Stimulated activated CD4-positive, alpha-beta T cell treated with anti-CD3 and anti-CD28 coated beads, TNF-alpha, amount 100 ng/mL, for 48 hours (primary cell): ENCODE results near the gene GPR132.
A peak's percentile ranks its signal among the peaks of the same experiment; 100 is the strongest.
"Not testable (repeated sequence)": the region's sequence is repeated elsewhere in the genome, so short reads cannot be mapped to it uniquely, and the experiment has no call there.

ENCODE experiments used
- DNase-seq, 3 donors: peaks; one replicate each; pipeline ENCODE4 v3.0.0-alpha.2; 2020; ENCODE audit warnings: low read depth in 3 of 3

Gene GPR132

DNA sequence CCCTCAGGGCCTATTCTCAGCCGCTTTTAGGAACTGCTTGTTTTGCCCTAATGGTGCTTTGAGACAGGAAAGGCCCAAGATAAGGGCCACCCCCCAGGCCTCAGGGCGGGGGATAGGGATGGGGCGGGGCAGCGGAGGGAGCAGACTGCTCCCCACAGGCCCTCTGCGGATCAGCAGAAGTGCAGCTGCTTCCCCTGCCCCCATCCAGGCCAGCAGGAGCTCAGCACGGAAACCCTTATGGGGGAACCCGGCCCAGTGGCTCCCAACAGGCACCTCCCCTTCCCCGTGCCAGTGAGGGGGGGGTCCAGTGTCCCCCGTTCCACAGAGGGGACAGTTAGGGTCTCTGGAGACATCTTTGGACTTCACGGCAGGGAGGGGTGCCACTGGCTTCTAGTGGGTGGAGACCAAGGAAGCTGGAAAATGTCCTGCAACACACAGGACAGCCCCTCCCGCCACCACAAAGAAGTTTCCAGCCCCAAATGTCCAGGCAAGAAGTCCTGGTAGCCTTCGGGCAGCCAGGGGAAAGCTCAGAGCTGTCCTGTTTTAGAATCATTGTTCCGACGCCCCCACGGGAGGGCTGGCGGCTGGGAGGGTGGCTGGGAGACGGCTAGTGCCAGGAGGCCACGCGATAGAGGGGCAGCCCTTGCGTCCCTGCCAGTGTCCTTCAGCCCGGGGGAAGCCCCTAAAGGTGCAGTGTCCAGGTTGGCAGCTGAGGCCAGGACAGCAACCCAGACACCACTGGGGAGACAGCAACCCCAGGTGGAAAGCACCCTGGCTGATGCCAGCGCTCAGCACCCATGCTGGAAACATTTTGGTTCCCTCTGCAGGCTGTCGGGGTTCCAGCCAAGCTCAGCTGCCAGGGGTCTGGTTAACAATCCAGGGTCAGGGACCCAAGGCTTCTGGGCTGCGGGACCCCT is 10.4 kb upstream of the GPR132 start:
- DNase-seq: no peak

DNA sequence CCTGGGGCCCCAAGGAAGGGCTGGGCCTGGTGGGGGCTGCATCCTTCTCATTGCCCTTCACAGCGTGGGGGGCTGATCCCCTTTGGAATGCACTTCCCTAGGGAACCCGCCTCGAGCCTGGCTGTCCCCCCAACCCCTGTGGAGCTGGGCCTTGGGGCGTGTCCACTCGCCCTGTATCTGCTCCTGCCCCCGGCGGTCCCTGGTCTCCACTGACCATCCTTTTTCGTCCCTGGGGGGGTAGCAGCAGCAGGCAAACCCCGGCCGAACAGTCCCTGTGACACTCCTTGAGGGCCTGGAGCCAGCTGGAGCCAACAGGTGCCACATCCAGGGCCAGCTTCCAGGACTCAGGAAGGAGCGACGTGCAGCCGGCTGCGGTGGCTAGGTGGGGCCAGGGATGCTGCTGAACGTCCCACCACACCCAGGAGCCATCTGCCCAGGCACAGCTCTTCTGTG is 9.4 kb upstream of the GPR132 start:
- no peak for DNase-seq

DNA sequence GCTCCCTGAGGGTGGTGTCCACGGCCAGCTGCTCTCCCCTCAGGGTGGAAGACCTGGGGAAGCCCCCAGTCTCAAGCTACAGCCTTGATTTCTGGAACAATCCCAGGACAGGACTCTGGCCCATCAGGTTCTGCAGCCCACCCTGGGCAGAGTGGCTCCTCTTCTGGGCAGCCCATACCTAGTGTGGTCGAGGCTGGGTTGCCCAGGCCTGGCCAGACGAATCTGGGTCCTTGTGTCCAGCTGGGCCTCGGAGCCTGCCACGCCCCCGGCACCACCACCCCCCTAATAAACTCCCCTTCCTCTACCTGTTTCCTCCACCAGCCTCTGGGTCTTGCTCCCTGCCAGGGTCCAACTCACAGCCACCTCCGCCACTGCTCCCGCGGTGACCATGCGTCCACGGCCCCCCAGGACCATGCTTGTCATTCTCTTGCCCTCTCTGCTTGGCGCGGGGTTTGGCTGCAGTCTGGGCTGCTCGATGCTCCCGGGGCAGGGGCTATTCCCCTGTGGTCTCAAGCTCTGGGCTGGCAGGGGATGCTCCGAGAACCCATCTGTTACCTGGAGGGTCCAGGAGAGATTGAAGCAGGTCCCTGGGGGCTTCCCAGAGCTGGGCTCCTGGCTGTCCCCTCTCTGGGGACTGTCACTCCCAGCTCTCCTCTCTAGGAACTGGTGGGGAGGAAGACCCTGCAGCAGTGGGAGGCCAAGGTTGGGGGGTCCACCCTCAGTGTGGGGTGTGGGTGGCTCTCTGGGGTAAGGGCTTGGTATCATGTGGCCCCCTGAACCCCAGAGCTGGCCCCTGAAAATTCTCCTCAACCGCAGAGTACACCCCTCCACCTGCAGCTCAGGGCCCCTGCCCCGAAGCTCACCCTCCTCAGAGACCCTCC is 8.7 kb upstream of the GPR132 start:
- DNase-seq: no peak

DNA sequence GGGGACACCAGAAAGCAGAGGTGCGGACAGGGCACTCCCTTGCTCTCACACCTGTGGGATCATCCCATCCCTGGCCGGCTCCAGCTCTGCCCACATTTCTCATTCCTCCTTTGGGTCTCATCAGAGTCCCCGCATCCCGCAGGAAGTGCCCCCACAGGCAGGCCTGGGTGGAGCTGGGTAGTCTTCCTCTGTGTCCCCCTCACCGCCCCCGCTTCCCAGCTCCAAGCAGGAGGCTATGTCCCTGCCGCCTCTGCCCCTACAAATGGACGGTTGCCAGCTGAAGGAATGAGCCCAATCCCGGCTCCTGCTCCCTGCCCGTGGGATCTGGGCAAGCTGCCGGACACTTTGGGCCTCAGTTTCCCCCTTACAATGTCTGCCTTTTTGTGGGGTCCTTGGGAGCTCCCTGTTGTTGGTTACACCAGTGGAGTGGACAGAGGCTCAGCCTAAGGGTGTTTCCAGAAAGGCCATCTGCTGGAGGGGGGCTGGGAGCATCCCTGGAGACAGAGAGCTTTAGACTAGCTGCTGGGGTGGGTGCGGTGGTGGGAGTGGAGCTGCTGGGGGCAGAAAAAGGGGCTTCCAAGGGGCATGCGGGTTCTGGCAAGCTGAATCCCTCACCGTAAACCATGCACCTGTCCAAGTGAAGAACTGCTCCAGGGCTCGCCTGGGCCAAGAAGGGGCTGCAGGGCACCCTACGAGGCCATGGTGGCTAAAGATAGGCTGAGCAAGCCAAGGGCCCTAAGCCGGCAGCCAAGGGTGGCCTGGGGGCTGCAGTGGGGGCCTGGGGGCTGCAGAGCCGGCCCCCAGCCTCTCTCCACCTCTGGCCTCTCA is 7.9 kb upstream of the GPR132 start:
- no peak for DNase-seq

DNA sequence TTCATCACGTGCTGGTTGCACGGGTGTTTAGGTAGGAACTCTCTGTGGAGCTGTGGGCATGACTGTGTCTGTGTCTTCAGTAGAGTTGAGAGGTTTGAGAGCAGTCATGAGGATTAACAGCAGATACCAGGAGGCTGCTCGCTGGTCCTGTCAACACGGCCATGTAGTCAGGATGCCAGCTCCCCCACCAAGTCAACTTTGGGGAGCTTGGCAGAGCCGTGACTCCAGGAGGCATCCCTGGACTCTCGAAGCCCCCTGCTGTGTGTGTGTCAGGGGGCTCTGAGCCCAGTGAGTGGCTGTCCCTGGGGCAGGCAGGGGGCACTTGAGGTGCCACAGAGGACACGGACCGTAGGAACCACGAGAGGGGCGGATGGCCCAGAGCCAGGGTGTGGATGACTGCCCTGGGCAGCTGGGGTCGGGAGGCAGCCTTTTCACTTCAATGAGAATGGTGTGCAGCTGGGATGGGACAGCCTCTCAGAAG is 7.2 kb upstream of the GPR132 start:
- DNase-seq: no peak

DNA sequence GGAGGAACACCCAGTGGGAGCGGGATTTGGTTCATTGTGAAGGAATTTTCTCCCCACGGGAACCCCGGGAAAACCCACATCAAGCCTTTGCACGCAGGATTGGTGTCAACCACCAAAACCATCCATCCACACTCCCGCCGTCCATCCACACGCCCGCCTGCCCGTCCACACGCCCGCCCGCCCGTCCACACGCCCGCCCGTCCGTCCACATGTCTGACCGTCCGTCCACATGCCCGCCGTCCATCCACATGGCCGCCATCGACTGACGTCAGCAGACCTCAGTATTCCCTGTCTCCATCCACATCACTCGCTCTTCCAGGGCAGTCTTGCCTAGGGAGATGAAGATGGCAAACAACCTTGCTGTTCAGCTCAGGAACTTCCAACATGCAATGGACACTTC is 6.7 kb upstream of the GPR132 start:
- no peak for DNase-seq

DNA sequence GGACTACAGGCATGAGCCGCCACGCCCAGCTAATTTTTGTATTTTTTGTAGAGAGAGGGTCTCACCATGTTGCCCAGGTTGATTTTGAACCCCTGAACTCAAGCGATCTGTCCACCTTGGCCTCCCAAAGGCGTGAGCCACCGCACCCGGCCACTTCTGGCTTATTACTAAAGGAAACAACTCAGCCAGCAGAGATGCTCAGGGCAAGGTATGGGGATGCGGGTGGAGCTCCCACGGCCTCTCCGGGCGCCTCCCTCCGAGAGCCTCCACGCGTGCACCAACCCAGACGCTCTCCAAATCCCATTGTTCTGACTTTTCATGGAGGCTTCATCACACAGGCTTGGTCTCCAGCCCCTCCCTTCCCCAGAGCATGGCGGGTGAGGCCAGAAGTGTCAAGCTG is 6.1 kb upstream of the GPR132 start:
- DNase-seq: no peak

DNA sequence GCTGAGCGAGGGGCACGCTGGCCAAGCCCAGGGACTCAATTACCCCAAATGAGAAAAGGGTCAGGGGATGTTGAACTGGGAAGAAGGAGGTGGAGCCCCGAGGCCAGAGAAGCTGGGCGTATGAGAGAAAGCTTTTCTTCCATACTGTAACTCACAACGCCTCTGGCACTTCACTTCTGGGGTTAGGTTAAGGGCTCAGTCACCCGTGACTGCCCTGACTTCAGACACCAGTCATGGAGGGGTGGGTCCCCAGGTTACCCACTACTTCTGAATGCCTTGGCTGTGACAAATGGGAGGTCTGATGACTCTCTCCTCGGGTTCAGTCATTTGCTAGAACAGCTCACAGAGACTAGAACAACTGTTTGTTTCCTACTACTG is 5.5 kb upstream of the GPR132 start:
- no peak for DNase-seq

DNA sequence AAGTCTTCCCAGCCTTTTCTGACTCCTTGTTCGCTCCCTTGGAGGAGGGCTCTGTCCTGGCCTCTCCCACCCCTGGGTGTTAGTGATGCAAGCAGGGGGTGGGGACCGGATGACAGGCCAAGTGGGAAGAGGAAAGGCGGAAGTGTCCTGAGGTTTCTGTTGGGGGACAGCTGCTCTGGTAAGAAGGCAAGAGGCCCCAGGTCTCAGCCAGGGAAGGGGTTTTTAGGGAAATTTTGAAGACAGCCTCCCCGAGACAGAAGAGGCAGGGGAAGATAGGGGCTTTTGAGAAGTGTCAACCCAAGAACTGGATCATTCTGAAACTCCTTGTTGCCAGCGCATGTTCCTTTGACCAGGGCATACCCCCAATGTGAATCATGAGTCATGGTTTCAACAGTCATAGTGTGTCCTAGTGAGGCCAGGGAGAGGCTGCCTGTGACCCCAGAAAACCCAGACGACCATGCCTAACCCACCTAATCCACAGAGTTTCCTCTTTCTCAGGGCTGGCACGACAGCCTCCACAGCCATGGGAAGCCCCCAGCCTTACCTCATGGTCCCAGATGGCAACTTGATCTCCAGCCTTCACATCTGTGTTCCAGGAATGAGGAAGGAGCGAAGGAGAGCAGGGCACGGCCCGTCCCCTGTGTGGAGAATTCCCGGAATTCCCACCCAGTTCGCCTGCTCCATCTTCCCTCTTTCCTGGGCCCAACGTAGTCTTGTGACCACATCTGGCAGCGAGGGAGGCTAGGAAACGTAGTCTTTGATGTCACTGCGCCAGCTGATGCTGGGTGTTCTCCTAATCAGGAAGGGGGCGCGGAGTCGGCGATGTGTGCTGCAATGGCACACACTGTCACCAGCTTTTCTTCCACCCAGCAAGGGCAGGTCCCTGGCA is 4.9 kb upstream of the GPR132 start:
- DNase-seq: no peak

DNA sequence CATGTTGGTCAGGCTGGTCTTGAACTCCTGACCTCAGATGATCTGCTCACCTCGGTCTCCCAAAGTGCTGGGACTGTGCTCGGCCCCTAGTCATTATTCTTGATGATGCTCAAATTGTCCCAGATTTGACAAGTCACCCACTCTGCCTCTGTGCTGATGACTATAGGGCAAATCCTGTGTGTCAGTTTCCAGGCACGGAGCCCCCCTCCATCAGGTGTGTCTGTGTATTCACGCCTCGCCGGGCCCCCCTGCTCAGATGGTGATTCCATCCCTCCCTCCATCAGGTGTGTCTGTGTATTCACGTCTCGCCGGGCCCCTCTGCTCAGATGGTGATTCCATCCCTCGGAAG is 4.3 kb upstream of the GPR132 start:
- DNase-seq: no peak

DNA sequence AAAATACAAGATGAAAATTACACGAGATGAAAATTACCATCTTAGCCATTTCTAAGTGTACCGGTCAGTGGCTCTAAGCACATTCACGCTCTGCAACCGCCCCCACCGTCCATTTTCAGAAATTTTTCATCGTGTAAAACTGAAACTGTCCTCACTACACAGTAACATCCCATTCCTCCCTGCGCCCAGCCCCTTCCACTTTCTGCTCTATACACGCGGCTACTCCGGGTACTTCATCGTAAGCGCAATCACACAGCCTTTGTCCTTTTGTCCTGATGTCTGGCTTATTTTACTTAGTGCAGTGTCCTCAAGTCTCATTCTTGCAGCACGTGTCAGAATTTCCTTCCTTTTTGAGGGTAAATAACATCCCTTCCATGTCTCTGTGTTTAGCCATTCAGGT is 3.6 kb upstream of the GPR132 start:
- no peak for DNase-seq

DNA sequence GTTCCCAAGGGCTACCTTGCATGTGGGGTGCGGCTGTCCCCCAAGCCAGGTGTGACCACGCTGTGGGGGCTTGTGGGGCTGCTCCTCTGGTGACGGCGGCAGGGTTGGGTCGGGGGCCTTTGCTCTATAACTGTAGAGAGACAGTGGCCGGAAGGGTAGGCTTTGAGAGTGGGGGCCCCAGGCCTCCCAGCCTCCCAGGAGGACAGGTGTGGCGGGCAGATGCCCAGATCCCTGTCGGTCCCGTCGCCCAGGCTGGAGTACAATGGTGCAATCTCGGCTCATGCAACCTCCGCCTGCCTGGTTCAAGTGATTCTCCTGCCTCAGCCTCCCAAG is 2.7 kb upstream of the GPR132 start:
- DNase-seq: no peak

DNA sequence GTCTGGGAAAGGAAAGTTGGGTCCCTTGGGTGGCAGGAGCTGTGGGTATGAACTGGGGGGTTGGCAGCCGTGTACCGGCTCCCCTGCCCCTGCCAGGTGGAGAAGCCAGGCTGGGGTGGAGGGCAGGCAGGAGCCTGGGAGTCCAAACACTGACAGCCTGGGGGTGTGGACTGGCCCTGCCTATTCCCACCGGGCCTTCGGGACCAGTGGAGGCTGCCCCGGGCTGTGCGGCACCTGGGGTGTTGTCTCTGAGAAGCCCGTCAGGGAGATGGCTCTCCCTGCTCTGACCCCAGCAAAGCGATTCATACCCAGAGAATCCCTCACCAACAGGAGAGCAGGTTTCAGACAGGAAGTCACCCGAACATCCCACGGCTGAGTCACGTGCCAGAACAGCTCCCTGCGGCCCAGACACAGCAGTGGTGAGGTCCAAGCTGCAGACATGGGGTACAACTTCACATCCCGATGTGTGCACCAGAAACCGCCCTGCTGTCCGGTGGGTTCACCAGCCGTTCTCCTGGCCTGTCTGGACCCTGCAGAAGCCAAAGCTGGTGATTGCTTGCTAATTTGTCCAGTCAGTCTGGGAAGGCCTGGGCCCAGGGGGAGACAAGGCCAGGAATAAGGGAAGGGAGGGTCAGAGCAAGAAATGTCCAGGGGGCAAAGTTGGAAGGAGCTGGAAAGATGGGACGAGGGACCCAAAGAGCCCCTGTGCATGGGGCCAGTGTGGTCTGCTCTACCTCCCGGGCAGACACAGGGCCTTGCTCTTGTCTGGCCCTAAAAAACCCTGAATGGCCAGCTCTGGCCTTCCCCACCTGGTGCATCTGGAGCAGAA is 2.1 kb upstream of the GPR132 start:
- DNase-seq: peak in 1 of 3 donors; percentile 65

DNA sequence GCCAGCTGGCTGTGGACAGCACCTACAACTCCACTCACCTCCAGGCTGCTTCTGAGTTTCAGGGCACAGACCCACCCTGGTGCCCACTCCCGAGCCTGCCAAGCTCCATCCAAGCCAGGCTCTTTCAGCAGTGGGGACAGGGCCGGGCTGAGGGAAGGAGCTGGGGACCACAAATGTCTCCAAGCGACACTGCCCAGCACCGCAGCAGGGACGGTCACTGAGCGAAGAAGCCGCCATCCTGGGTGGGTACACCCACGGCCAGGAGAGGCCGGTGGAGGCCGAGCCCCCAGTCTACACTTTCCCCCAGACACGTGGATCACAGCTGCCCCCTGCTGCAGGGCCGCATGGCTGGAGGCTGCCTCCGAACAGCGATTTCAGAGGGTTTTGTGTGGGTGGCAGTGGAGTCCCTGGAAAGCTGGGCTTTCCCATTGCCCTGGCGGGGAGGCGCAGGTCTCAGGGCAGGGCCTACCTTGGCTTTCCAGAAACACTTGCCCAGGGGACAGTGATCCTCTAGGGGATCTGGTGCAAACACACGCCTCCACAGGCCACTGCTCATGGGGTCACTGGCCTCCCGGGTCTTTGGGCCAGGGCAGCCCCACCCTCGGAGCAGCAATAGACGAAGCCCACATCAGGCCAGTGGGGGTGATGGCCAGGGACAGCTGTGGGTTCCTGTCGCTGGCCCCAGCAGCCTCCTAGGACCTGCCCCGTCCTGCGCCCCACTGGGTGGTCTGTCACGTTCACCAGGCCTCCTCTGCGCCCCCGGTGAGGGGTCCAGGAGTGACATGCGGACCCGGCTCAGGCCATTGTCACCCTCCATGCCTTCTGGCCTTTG is 1.2 kb upstream of the GPR132 start:
- no peak for DNase-seq

DNA sequence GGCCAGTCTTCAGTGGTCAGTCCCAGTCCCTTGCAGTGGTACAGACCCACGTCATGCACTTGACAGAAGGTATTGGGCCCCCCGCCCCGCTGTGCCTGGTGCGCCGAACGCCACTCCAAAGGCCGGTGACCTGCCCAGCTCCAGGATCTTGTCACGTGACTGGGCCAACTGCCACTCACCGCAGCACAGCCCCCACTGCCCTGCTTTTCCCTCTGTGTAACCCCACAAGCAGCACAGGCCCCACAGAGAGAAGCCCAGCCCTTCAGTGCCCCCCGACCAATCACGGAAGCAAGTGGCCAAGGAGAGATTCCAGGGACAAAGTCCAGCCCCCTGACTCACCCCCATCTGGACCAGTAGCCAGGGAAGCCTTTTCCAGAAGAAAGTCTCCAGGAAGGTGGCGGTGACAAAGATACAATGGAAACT is 498 bp downstream of the GPR132 start:
- DNase-seq: no peak

DNA sequence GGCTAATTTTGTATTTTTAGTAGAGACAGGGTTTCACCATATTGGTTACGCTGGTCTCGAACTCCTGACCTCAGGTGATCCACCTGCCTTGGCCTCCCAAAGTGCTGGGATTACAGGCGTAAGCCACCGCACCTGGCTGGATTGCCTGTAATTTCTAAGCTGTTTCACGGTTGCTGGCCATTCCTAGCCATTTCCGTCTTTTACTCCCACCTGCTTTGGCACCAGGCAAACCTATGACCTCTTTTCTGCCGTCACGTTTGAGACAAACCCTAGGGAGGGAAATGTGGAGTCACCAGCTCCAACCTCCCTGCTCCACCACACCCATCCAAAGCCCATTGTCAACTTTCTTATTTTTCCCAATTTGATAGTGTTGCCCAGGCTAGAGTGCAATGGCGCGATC is 1.2 kb downstream of the GPR132 start:
- DNase-seq: no peak

DNA sequence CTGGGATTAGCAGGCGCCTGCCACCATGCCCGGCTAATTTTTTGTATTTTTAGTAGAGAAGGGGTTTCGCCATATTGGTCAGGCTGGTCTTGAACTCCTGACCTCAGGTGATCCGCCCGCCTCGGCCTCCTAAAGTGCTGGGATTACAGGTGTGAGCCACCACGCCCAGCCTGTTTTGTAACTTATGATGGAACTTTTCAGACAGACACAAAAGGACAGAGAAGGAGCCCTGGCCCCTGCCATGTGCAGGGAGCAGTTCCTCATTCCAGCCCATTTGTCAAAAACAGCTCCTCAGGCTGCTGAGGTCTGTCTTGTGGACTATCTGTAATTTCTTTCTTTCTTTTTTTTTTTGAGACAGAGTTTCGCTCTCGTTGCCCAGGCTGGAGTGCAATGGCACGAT is 1.7 kb downstream of the GPR132 start:
- DNase-seq: not testable (repeated sequence)

DNA sequence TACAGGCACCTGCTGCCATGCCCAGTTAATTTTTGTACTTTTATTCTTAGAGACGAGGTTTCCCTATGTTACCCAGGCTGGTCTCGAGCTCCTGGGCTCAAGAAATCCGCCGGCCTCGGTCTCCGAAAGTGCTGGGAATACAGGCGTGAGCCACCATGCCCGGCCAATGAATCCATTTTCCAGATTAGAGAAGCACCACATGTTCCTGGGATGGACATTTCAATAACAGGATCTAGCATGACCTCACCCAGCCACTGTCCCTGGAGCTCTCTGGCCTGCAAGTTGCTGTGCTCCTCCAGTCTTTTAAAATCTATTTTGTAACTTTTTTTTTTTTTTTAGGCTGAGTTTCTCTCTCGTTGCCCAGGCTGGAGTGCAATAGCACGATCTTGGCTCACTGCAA is 2.2 kb downstream of the GPR132 start:
- DNase-seq: no peak

DNA sequence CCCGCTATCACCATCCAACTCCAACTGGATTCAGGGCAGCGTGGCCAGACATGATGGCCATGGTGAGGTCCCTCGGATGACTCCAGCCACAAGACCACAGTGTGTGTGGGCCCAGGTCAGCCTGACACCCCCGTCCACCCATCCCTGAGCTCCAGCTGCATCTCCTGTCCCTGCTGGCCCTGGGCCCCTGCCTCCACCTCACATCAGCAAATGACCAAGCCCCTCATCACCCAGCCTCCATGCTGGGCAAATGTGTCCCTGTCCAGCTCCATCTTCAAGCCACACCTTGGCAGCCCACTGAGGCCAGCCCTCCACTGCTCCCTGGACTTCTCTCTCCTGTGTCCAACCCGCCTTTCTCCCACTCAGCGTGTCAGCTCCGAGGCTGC is 3.2 kb downstream of the GPR132 start:
- no peak for DNase-seq
